DMS53 treated with DMSO at 0.1 percent for 48 hours (cell line): ENCODE results near the gene SULF2.

Experiments used
- DNase-seq: peaks from one replicate; lab custom pipeline; 2025; ENCODE audit not compliant: unreplicated experiment; lab: John Stamatoyannopoulos, UW

SULF2 gene

DNA sequence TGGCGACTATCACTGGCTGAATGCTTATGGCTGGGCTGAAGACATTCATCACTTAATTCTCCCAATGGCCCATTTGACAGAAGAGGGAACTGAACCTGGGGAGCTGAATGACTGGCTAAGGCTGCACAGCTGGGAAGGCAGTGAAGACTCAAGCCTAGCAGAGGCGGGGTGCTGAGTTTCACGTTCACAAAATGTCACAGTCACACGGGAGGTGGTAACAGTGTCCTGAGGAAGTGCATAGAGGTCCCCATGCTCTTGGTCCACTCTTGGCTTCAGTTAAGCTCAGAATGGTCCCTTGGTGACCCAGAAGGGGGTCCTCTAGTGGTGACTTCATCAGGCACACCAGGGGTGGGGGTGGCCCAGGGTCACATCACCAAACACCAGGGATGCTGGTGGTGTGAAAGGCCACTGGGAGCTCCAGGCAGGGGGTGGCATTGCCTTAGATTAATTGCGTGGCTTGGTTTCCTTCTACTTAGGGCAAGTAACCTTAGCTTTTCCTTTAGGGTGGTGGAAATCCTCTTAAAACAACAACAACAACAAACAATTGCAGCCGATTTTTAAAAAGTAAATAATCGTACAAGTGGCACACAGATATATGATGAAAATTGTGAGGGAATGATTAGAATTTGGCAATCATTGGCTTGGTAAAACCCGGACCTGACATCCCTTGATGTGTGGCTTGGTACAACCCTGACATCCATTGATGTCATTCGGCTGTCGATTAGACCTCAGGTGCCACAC, 45.0 kb downstream of the SULF2 start:
- no peak for DNase-seq

- no peak for DNase-seq
Measured at GRCh38 chr20:47737923-47738322, 47.4 kb downstream of the SULF2 start.

- no peak for DNase-seq
Measured at GRCh38 chr20:47736570-47737152, 48.6 kb downstream of the SULF2 start.

GRCh38 chr20:47735412-47736400, 49.6 kb downstream of the SULF2 start:
- DNase-seq, result no peak

GRCh38 chr20:47734870-47735269, 50.4 kb downstream of the SULF2 start:
- no peak for DNase-seq

DNA sequence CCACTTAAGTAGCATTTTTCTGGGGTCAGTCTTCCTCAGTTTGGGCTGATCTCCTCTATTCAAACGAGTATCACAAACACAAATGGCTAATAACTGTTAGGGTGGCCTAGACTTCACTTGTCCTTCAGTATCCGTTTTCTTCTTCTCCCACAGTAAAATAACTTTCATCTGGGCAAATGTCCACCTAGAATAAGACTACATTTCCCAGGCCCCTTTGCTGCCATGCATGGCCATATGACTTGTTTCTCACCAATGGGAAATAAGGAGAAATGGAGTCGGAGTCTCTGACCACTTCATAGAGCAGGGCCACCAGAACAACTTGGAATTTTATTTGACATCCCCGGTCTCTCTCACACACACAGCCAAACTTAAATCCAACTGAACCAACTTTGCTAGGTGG, 51.4 kb downstream of the SULF2 start:
- no peak for DNase-seq

- DNase-seq, result no peak
Measured at GRCh38 chr20:47730744-47731143, 54.5 kb downstream of the SULF2 start.

GRCh38 chr20:47729472-47729871, 55.8 kb downstream of the SULF2 start:
- no peak for DNase-seq

DNA sequence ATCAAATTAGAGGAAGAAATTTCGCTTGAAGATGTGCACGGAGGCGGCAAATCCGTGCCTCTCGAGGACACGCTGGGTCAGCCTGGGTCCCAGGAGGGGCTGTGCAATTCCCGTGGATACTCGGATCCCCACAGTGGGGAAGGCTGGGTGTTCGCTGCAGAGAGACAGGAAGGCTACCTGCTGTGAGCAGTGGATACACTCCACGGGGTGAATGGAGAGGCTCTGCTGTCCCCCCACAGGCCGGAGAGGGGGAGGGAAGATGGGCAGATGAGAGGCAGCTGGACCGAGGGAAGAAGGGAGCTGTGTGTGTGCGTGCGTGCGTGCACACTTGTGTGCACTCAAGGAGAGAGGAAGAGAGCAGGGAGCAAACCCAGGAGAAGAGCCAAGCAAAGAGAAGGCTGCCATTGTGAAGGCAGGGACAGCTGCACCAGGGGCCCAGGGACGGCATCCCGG, 57.3 kb downstream of the SULF2 start:
- DNase-seq, result no peak

DNA sequence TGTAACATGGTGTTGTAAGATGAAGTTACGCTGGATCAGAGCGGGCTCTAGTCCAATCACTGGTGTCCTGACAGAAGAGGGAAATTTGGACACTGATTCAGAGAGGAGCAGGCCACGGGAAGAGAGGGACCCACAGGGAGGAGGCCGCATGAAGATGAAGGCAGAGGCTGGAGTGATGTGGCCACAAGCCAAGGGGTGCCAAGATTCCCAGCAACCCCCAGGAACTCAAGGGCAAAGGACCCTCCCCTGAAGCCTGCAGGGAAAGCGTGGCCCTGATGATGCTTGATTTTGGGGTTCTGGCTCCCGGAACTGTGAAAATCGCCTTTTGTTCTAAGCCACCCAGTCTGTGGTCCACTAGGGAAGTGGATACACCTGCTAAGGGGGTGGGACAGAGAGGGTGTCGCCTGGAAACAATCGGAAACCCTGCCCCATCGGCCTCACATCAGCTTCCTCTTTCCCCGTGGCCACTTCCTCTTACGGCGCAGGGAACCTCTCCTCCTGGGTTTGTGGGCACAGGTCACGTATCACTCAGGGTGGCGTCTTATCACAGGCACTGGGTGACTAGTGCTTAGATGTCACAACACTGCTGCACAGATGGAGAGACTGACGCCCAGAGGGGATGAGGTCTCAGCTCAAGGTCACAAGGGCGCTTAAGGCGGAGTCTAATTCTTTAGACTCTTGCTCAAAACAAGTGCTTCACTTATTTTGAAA, 58.0 kb downstream of the SULF2 start:
- DNase-seq, result no peak

DNA sequence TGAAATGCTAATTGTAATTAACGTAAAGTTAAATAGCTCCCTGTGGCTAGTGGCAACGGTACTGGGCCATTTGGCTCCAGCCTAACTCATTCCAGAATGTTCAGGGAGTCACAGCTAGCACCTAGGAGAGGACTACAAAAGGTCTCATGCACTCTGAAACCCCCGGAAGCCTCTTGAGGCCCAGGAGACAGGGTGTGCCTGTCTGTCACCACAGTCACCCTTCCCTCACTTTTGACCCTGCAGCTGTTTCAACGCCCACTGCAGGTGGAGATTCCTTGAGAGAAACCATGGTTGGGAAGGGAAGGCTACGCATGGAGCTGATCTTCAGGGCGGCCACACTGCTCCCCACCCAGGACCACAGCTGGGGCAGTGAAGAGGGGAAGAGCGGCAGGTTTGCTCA, 58.6 kb downstream of the SULF2 start:
- DNase-seq, result no peak

DNA sequence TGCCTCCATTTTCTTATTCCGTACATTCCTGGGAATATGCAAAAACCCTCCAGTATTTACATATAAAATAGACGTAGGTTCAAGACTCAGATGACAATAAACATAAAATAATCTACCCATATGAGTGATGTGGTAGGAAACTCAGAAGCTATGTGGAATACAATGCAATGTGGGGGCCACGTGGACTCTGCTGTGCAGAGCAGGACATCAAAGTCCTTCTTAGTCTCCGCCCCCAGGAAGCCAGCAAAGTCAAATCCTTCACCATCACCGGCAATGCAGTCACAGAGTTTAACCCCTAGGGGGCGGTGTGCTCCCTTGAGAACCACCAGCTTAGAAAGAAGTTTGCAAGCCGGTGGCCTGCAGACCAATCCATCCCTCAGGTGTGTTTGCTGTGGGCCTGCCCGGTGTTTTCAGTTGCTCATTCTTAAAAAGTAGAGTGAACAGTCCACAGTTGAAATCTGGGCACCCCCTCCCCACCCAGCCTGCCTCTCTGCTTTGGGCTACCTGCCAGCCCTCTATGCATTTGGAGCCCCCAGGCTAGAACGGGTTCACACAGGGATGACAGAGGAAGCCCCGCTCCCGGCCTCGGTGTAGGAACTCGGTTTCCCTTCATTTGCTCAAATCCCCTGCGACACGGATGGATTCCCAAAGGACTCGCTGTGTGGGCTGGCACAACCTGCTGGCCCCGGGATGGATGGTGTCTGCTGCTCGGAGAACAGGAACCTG, 59.9 kb downstream of the SULF2 start:
- peak; percentile 22 for DNase-seq

DNA sequence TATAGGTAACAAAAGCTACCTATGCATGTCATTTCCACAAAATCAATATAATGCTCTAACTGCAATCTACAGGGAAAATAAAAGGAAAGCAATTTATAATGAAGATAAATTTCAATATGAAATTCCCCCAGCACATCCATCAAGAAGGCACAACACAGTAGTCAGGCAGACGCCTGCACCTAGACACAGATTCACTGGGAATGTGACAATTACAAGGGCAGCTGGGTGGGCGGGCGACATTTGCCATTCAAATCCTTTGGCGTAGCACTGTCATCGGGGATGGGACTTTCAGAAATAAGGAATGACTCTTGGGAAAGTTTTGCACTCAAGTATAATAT, 60.4 kb downstream of the SULF2 start:
- no peak for DNase-seq

GRCh38 chr20:47724396-47724795, 60.9 kb downstream of the SULF2 start:
- no peak for DNase-seq

- DNase-seq, result no peak
Measured at GRCh38 chr20:47723322-47723721, 62.0 kb downstream of the SULF2 start.

DNA sequence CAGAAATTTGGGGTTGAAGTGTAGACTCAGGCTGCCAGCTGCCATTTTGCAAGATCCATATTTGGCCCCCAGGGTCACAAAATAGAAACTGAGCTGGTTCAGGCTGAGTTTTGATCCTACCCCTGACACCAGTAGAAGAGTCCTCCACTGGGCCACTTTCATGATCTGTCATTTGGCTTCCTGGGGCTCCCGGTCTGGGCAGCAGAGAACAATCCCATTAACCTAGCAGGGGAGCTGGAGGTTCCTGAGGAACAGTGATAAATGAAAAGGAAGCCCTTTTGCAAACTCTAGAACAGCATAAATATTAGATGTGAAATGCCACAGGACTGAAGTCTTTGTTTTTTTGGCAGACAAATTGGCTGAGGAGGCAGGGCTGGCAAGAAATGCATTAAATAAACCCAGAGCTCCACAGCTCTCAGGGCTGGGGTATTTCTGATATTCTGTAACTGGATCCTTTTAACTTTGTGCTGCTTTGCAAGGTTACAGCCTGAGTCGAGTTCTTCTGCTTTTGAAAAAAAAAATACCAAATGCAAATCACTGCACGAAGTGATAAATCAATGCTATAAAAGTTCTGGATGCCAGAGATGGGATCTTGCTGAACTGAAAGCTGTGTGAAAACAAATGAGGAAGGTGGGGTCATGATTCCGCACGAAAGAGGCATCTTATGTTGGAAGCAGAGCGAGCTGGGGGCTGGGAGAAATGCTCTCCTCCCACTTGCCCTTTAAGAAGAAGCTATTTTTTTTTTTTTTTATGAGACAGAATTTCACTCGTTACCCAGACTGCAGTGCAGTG, 64.4 kb downstream of the SULF2 start:
- no peak for DNase-seq

- no peak for DNase-seq
Measured at GRCh38 chr20:47719625-47720024, 65.7 kb downstream of the SULF2 start.

GRCh38 chr20:47719211-47719610, 66.1 kb downstream of the SULF2 start:
- DNase-seq, result no peak

- DNase-seq, result no peak
Measured at GRCh38 chr20:47718398-47718797, 66.9 kb downstream of the SULF2 start.

- DNase-seq, result no peak
Measured at GRCh38 chr20:47717421-47717820, 67.9 kb downstream of the SULF2 start.
